Measurements from ENCODE around the gene APCDD1L.

DNA sequence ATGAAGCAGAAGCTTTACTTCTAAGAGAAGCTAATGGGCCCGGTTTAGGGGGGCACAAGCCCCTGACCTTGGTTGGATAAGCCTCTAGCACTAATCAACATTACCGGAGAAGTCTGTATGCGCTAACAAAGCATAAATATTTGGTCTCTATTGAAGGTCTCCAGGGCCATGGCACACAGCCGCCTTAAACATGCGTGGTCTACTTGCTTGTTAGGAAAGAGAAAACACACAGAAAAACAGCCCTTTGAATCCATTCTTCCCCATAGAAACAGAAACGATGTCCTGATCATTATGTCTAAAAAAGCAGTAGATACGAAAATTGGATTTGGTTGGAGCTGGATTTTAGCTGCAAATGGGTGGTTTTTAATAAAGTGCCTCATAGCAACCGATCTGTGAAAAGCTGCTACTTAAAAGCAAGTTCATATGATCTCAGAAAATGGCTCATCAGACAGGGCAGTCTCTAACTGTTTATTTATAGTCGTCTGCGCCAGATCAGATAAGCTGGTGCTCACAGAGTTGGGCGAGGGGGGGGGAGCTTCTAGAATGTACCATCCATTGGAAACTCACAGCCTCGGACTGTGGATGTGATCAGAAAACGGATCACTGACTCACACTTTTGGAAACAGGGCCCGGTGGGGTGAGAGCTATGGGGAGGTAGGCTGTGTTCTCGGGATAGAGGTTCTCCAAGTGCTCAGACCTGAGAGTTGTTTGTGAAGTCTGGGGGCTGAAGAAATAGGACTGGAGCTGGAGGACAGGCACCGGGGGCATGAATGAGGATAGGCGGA lies 35.3 kb upstream of the APCDD1L start:
- TF ChIP-seq POLR2A (IDR thresholded peaks at IDR 0.05; ENCODE audit: low read length) (no peak), GATA1 (IDR thresholded peaks at IDR 0.05; ENCODE audit: low read depth, low read length) (no peak)
